MM.1S (cell line): ENCODE data around the gene ZNF473.
"Not testable (repeated sequence)": the region's sequence is repeated elsewhere in the genome, so short reads cannot be mapped to it uniquely, and the experiment has no call there.

Source experiments
- CTCF ChIP-seq: fragments of 300-600 bp; sonication (generic); IDR thresholded peaks from 2 replicates; pipeline ENCODE4 v1.5.1; 2016; ENCODE audit warnings: antibody characterized with exemption, low read length, mixed read lengths
- EZH2 ChIP-seq: fragments of 300-600 bp; sonication (generic); optimal IDR thresholded peaks from 2 replicates; pipeline ENCODE3; 2017; ENCODE audit warnings: low read depth, mild to moderate bottlenecking, antibody characterized with exemption, low read length, mixed read lengths

- TF ChIP-seq CTCF, result peak; percentile 21
- TF ChIP-seq EZH2, result not testable (repeated sequence)
Observed at GRCh38 chr19:50090706-50091105, 64.9 kb downstream of the ZNF473 start.
